Esophagus squamous epithelium (tissue), 4 donors: ENCODE data around the gene ANKRD16.

Source experiments
- CTCF ChIP-seq, 6 experiments: fragments of 450-650 bp in 4 of 6; fragments of 200-600 bp in 2 of 6; sonication (generic) in 2 of 6; IDR thresholded peaks; one replicate each; pipeline ENCODE4 v1.5.1; 2016 to 2019; ENCODE audit warnings: antibody characterized with exemption in 6 of 6, mild to moderate bottlenecking in 4 of 6, moderate library complexity in 4 of 6
- POLR2A ChIP-seq, 4 donors: fragments of 450-650 bp; IDR thresholded peaks; one replicate each; pipeline ENCODE4 v1.6.1; 2017; ENCODE audit warnings: antibody characterized with exemption in 4 of 4, mild to moderate bottlenecking in 4 of 4, moderate library complexity in 3 of 4

GRCh38 chr10:5937016-5937415 is 47.3 kb upstream of the ANKRD16 start:
- TF ChIP-seq CTCF (IDR thresholded peaks at IDR 0.05) (no peak), POLR2A (IDR thresholded peaks at IDR 0.05) (no peak)
